ENCODE results near the gene DAB2IP. TPM values are rescaled to one million over a fixed set of nuclear protein-coding genes. Genes with fewer than 3 reads are reported as not detected.

DAB2IP gene
- total and polyA plus RNA-seq, 2 of the 4 experiments (the other 2 are of a cell fraction), result 5.6 to 17.2 TPM

- Histone ChIP-seq H4K91ac (ENCODE audit: insufficient read depth, low read depth, low read length) (no peak overlapping the region), H3K18ac (ENCODE audit: low read depth, low read length) (no peak overlapping the region), H2BK15ac (ENCODE audit: low read depth, low read length) (no peak overlapping the region), H3K79me1 (ENCODE audit: low read depth in 1 of 2, low read length in 2 of 2) (peaks cover 0 to 10% of the 10 kb centered on the region in 2 experiments; a peak in 1 of 4 replicates), H2BK20ac (ENCODE audit: low read depth, low read length) (no peak overlapping the region), H2BK120ac (ENCODE audit: low read depth, low read length) (no peak overlapping the region), H3K23ac (ENCODE audit: low read depth, low read length) (no peak overlapping the region), H2AFZ (replicated peaks; ENCODE audit: low read length, poor library complexity) (peak overlapping the region; percentile 26), H4K5ac (ENCODE audit: low read depth, low read length) (no peak overlapping the region), H3K4ac (ENCODE audit: low read depth, low read length) (no peak overlapping the region), H3K36me3 (ENCODE audit: control insufficient read depth, insufficient read depth, low read length) (peaks cover 2% of the 10 kb centered on the region; the same call in 1 of the 2 replicates), H3K9ac (ENCODE audit: low read depth, low read length) (no peak overlapping the region), H2BK5ac (ENCODE audit: low read depth, low read length, poor library complexity, severe bottlenecking) (no peak overlapping the region), H2AK5ac (ENCODE audit: low read depth, low read length) (no peak overlapping the region; the same call in none of the 2 replicates), H3K4me1 (ENCODE audit: control insufficient read depth, insufficient read depth, low read length) (peaks cover 9% of the 10 kb centered on the region), H3K9me1 (ENCODE audit: insufficient read depth, low read length) (peaks cover 22% of the 10 kb centered on the region), H3K27me3 (ENCODE audit: control insufficient read depth, insufficient read depth, low read length) (no peaks in the 10 kb centered on the region), H3K9me3 (ENCODE audit: control insufficient read depth, insufficient read depth, low read length) (peaks cover 2% of the 10 kb centered on the region), H3K4me2 (ENCODE audit: low read depth, low read length) (no peak overlapping the region), H3K27ac (ENCODE audit: insufficient read depth, low read length) (no peak overlapping the region), H4K8ac (ENCODE audit: low read depth in 2 of 2, low read length in 2 of 2) (no peak overlapping the region), H2AK9ac (replicated peaks; ENCODE audit: low read depth, low read length, poor library complexity) (no peak overlapping the region), H4K20me1 (ENCODE audit: insufficient read depth, low read length) (peaks cover 12% of the 10 kb centered on the region), H3K56ac (ENCODE audit: extremely low read depth, insufficient read depth, low read length) (no peak overlapping the region), H3K14ac (replicated peaks; ENCODE audit: low read depth, low read length) (no peak overlapping the region), H3K4me3 (ENCODE audit: insufficient read depth, low read depth, low read length) (no peak overlapping the region)
- dilution Hi-C loops (cut with HindIII; ENCODE audit: low sequenced_read_pairs, unreplicated experiment), result no loop called here
- no TSS peak for BruUV-seq (replicated peaks)
- intact Hi-C loops (cut with micrococcal nuclease), result no loop called here
- in situ Hi-C loops (cut with MboI; ENCODE audit: low sequenced_read_pairs), result no loop called here
- no peak for TF ChIP-seq NFE2L2 (IDR thresholded peaks at IDR 0.05; ENCODE audit: low read depth, low read length)
- no peak for TF ChIP-seq RFX5 (IDR thresholded peaks at IDR 0.05; ENCODE audit: low read depth, low read length)
- no peak for TF ChIP-seq CHD1 (IDR thresholded peaks at IDR 0.05; ENCODE audit: low read depth, low read length)
- no peak for TF ChIP-seq RAD21 (IDR thresholded peaks at IDR 0.05; ENCODE audit: low read length)
- TF ChIP-seq FOS (IDR thresholded peaks at IDR 0.05; ENCODE audit: low read depth, low read length), result no peak
- TF ChIP-seq CTCF (conservative IDR thresholded peaks at IDR 0.05; ENCODE audit: low read depth, low read length), result no peak
- no peak for TF ChIP-seq USF2 (IDR thresholded peaks at IDR 0.05; ENCODE audit: low read depth, low read length)
- TF ChIP-seq BHLHE40 (IDR thresholded peaks at IDR 0.05; ENCODE audit: low read depth, low read length), result no peak
- TF ChIP-seq POLR2A (IDR thresholded peaks at IDR 0.05; ENCODE audit: low read depth, low read length), result no peak
- no peak for TF ChIP-seq RCOR1 (IDR thresholded peaks at IDR 0.05; ENCODE audit: insufficient replicate concordance, low read length)
- TF ChIP-seq CEBPB (IDR thresholded peaks at IDR 0.05; ENCODE audit: low read depth, low read length), result no peak
- TF ChIP-seq MAFK (IDR thresholded peaks at IDR 0.05; ENCODE audit: low read depth, low read length), result no peak
- no peak for TF ChIP-seq SMC3 (IDR thresholded peaks at IDR 0.05; ENCODE audit: low read depth, low read length)
- no peak for TF ChIP-seq MXI1 (IDR thresholded peaks at IDR 0.05; ENCODE audit: borderline replicate concordance, low read depth, low read length)
- no peak for TF ChIP-seq MAZ (IDR thresholded peaks at IDR 0.05; ENCODE audit: borderline replicate concordance, low read depth, low read length)
- TF ChIP-seq ELK1 (IDR thresholded peaks at IDR 0.05; ENCODE audit: borderline replicate concordance, low read depth, low read length), result no peak
- ChIA-PET CTCF (no interaction called here), POLR2A (ENCODE audit: unreplicated experiment) (no interaction called here)
- 94% methylated on average over 5 of the region's 6 CpGs; no CpG with 5 or more reads in 1 of the 2 experiments for WGBS, 2 experiments (ENCODE audit: extremely low coverage in 2 of 2, insufficient read length in 1 of 2)
- DNase-seq (no peak), ATAC-seq (ENCODE audit: low read depth) (no peak; the same call in 1 of the 2 replicates)
Observed at GRCh38 chr9:121675381-121675780, 23.9 kb downstream of the DAB2IP start.
